Mesenteric fat pad (tissue), 1 donor: ENCODE measurements around the gene DENND2D. TPM values are rescaled to one million over a fixed set of nuclear protein-coding genes. Genes with fewer than 3 reads are reported as not detected.

Source experiments
- DNase-seq: peaks from one replicate; pipeline ENCODE4 v3.0.0-alpha.2; 2020; ENCODE audit warnings: low spot score
- total RNA-seq: library from RNA; stranded (reverse); fragmentation: NEBNext Ultra II Directional; extraction: Animal tissue kit (Norgen Biotek cat#: 25700); gene quantifications from one replicate; pipeline ENCODE4 v1.2.1, GENCODE V29; 2021
- donor health status: DM: yes; HTN: yes; CAD: no.

Gene DENND2D
- total RNA-seq, 1 donor from 2014 or later = 33.0 TPM

DNA sequence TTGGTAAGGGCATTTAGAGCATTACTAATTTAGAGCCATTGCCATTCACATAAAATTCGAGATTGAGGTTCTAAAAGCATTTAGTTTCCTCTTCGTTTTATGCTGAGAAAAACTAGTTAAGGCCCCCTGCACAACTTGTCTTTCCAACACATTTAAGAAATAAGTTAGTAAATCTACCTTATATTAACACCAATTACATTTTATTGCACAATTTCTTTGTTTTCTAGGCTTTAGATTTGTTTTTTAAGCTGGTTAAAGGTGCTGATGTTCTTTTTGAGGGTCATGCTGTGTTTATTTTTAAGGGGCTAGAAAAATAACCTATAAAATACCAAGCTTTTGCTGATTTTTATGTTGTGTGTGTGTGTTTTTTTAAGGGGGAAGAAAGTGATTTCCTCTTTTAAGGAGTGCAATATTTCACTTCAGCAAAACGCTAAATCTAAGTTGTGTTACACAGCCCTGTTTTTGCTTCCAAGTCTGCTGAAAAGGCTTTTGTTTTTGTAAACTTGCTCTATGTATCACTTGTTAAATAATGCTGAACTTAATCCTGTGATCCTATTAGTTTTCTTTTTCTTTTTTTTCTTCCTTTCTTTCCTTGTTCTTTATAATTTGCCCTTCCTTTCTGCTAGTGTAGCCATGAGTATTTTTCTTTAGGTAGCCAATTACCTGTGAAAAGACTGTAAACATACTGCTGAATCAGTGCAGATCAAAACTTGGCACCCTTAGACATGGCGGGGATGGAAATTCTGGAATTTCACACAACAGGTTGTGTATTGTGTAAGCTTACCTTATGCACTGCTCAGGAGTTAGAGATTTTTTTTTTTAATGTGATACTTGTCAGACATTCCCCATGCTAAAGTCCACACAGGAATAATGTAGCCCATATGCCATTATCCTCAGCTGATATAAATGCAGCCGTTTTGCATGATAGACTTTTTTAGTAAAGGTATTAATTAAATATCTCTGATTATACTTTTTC, 58.9 kb downstream of the DENND2D start:
- no peak for DNase-seq

DNA sequence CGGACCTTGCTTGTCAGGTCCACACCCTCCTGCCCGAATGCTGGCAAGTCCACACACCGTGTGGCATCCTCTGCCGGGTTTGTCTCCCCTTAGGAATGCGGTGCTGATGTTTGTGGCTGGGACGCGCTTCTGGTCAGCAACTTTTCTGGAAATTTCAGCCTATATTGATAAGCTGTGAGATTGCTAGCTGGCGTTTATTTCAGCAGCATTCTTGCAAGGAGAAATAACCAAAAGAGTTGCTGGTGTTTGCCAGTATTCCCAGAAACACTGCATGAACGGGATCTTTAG, 59.8 kb downstream of the DENND2D start:
- no peak for DNase-seq

DNA sequence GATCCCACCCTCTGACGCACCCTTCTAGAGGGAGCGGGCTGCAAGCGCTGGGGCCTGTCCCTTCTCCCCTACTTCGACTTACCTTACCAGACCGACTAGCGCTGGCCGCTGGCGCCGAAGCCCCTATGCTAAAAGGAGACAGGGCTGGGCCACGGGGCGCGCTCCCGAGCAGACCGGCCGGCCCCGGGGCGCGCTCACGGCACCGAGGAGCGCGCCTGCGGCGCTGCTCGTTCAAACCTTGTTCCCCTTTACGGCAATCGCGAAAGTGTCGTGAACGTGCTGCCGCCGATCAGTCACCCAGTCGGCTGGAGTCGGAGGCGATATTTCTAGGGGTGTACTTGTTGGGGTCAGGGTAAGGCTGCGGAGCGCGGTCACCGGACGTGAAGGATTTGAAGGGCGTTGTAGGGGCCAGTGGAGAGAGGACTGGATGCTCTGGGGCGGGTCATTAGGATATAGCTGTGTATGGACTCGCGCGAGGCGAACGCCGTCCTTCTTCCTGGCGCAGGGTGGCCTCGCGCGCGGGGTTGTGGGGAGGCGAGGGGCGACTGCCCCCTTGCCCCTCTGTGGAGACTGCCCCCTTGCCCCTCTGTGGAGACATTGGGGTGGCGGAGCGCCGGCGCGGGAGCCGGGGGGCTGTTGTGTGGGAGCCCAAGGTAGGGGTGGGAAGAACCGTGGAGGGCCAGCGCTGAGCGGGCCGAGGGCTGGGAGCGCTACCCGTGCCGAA, 60.3 kb downstream of the DENND2D start, which contains the start of the genes CEPT1 and DRAM2:
CEPT1 (plus strand) TSS at position 268 of the 724 bp plus-strand sequence. CDS start 7,492 bp downstream, outside the sequence.
DRAM2 (minus strand) TSS at position 138 of the 724 bp plus-strand sequence. CDS start 8,539 bp downstream, outside the sequence.
- peak; percentile 97 for DNase-seq

DNA sequence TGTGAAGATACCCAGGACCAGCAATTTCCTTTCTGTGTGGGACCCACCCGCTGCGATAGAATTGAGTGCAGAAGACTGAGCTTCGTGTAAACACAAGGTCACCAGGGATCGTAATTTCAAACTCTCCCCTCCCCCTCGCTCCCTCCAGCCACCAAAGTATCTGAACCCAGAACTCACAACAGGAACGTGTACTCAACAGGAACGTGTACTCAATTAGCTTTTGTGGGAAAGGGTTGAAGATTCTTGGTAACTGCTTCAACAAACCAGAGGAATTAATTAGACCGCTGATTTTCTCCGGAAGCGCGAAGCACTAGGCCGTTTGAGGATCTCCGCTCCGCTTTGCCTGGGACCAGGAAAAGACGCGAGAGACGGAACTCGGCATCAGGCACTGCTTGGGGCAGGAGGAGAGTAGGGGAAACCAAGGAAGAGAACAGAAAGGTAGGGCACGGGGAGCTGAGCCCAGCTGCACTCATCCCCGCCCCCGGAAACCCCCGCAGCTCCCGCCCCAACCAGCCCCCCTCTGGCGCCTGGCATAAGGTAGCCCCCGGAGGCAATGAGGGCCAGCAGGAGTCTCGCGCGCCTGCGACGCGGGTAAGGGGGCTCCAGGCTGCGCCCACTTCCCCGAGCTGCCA, 61.0 kb downstream of the DENND2D start:
- DNase-seq = no peak

Other genes with a start within 250 kb of the DENND2D start
- gene LRIF1, start 236.7 kb downstream of the DENND2D start, total RNA-seq = 6.8 TPM
- 61.0 TPM for gene DRAM2, start 60.6 kb downstream of the DENND2D start, total RNA-seq
- gene CEPT1, start 60.4 kb downstream of the DENND2D start, total RNA-seq = 49.9 TPM
- gene CHI3L2, start 27.1 kb upstream of the DENND2D start, total RNA-seq = 12.4 TPM
- gene CHIA, start 90.2 kb upstream of the DENND2D start, total RNA-seq = not detected
- gene OVGP1, start 227.1 kb upstream of the DENND2D start, total RNA-seq = 1.4 TPM
- gene WDR77, start 248.6 kb upstream of the DENND2D start, total RNA-seq = 35.4 TPM
- gene ATP5PB, start 248.8 kb upstream of the DENND2D start, total RNA-seq = 161 TPM